Prostate gland (tissue), 2 donors: ENCODE measurements around the gene NR1D1. TPM values are rescaled to one million over a fixed set of nuclear protein-coding genes. Genes with fewer than 3 reads are reported as not detected.
A peak's percentile ranks its signal among the peaks of the same experiment; 100 is the strongest.

Experiments
- DNase-seq: peaks from one replicate; pipeline ENCODE4 v3.0.0-alpha.2; 2019; ENCODE audit warnings: low spot score
- H3K27ac ChIP-seq, 2 donors: fragments of 200-600 bp; sonication (generic); 2 replicates each; pipeline ENCODE4 v1.5.1; 2017 to 2019
- H3K27me3 ChIP-seq: fragments of 200-600 bp; sonication (generic); replicated peaks from 2 replicates; pipeline ENCODE4 v1.5.1; 2019; ENCODE audit not compliant: insufficient read depth
- H3K36me3 ChIP-seq, 2 donors: fragments of 200-600 bp; sonication (generic); 1 replicate in 1 of 2; 2 replicates in 1 of 2; pipeline versions ENCODE4 v1.5.1 to v1.8.1; 2017 to 2019
- H3K4me1 ChIP-seq: fragments of 200-600 bp; sonication (generic); replicated peaks from 2 replicates; pipeline ENCODE4 v1.5.1; 2019
- H3K4me3 ChIP-seq, 2 donors: fragments of 200-600 bp; sonication (generic); 2 replicates each; pipeline ENCODE4 v1.5.1; 2017 to 2019
- H3K9me3 ChIP-seq: fragments of 200-600 bp; sonication (generic); 2 replicates; pipeline ENCODE4 v1.5.1; 2017
- POLR2A ChIP-seq: fragments of 450-650 bp; IDR thresholded peaks from one replicate; pipeline ENCODE4 v1.6.1; 2016; ENCODE audit warnings: antibody characterized with exemption, mild to moderate bottlenecking
- POLR2AphosphoS5 ChIP-seq: sonication (generic); formaldehyde crosslinking; IDR thresholded peaks from one replicate; pipeline ENCODE4 v1.6.1; 2017; ENCODE audit warnings: antibody characterized with exemption
- WGBS: methylation state at CpG from one replicate; pipeline ENCODE4 v1.1.5; 2018; 5-methylcytosine and 5-hydroxymethylcytosine counted together
- intact Hi-C: fragments of 100-400 bp; cut with DNase I; formaldehyde crosslinking; loops from one replicate; pipeline ENCODE4 v1.14.2; 2022
- total RNA-seq, 2 donors: library from RNA; depleted of rRNA; stranded (reverse); fragments of >200 nt; gene quantifications; one replicate each; pipeline ENCODE4 v1.1.0, GENCODE V29; 2016
- TF ChIP-seq, protein P1 (sequence below), 4 experiments: fragments of 200-600 bp in 2 of 4; fragments of 450-650 bp in 2 of 4; sonication (generic) in 2 of 4; IDR thresholded peaks; 1 replicate in 3 of 4; 2 replicates in 1 of 4; pipeline ENCODE4 v1.5.1; 2016 to 2019; ENCODE audit warnings: antibody characterized with exemption in 4 of 4, mild to moderate bottlenecking in 2 of 4, moderate library complexity in 2 of 4

NR1D1 gene
- total RNA-seq, 2 donors from 2014 or later = 10.7 to 35.2 TPM

DNA sequence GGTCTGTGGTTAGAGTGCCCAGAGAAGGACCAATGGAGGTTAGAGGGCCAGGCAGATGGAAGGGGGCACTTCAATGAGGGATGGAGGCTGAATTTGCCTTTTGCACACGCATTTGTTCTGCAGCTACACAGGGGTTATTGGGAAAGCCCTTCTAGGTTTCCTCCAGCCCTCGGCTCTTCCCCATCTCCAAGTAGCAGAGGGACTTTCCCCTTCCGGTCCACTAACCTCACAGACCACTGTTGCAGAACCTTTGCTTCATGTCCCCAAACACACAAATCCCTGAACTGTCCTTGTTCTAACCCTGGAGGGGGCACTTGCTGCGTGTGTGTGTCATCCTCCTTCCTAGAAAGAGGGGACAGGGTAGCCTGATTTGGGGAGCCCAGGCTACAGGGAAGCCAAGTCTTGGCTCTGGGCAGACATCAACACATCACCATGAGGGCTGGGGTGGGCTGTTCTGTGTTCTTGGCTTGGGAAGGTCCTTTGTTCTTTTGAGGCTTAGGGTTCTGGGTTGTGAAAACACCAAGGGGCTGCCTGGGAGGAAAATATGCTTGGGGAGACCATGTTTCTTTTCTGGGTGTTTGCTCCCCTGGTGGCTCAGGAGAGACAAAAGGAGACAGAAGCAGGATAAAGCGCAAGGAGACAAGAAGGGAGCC, 7.3 kb upstream of the NR1D1 start:
- DNase-seq = no peak
- H3K9me3 ChIP-seq = no peaks in the 10 kb centered on the region
- H3K27ac ChIP-seq = peak overlapping the region; percentile 88 to 97
- TF ChIP-seq, protein P1, sequence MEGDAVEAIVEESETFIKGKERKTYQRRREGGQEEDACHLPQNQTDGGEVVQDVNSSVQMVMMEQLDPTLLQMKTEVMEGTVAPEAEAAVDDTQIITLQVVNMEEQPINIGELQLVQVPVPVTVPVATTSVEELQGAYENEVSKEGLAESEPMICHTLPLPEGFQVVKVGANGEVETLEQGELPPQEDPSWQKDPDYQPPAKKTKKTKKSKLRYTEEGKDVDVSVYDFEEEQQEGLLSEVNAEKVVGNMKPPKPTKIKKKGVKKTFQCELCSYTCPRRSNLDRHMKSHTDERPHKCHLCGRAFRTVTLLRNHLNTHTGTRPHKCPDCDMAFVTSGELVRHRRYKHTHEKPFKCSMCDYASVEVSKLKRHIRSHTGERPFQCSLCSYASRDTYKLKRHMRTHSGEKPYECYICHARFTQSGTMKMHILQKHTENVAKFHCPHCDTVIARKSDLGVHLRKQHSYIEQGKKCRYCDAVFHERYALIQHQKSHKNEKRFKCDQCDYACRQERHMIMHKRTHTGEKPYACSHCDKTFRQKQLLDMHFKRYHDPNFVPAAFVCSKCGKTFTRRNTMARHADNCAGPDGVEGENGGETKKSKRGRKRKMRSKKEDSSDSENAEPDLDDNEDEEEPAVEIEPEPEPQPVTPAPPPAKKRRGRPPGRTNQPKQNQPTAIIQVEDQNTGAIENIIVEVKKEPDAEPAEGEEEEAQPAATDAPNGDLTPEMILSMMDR (IDR thresholded peaks at IDR 0.05) = no peak
- TF ChIP-seq POLR2A = no peak
- no peak for TF ChIP-seq POLR2AphosphoS5
- H3K36me3 ChIP-seq = no peaks in the 10 kb centered on the region
- peak overlapping the region in 1 of 2 donors; percentile 4 for H3K4me3 ChIP-seq
- WGBS = 47% methylated on average over 5 of the region's 5 CpGs
- intact Hi-C loops = no loop called here
- H3K27me3 ChIP-seq = no peaks in the 10 kb centered on the region
- peaks cover 29% of the 10 kb centered on the region for H3K4me1 ChIP-seq

DNA sequence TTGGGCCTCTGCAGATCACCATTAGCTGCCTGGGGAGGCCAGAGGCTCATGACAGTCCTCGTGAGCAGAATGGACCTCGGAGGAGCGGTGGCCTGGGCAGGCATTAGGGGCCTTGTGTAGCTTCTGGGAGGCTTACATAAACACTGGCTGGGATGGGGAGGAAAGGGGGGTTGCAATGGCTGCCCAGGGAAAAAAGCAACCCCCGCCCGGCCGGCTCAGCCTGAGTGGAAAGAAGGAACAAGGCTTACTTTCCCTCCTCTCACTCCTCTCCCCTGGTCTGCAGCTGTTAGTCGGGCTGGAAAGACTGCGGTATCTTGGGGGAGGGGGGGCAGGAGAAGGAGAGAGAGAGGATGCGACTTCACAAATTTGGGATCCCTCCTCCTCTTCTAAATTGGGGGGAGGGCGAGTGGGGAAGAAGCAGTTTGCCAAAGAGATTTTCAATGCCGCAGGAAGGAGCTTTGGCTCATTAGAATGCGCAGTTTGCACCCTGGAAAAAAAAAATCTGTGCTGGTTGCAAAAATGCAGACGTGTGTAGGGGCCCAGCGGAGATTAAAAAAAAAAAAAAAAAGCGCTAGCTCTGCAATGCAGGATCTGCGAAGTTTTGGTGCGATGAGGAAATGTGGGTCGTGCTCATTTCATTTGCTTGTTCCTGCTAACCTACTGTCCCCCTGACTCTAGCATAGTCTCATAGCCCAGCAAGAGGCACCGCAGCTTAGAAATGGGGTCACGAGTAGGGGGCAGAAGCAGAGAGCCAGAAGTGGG, 6.6 kb upstream of the NR1D1 start:
- 47% methylated on average over 20 of the region's 20 CpGs for WGBS
- peaks cover 22% of the 10 kb centered on the region for H3K4me1 ChIP-seq
- TF ChIP-seq POLR2AphosphoS5 = no peak
- TF ChIP-seq POLR2A = no peak
- TF ChIP-seq, protein P1 (IDR thresholded peaks at IDR 0.05) = no peak
- no peaks in the 10 kb centered on the region for H3K9me3 ChIP-seq
- intact Hi-C loops = no loop called here
- H3K4me3 ChIP-seq = no peak overlapping the region
- H3K27ac ChIP-seq = peak overlapping the region; percentile 88 to 97
- no peak for DNase-seq
- H3K36me3 ChIP-seq = no peaks in the 10 kb centered on the region
- no peaks in the 10 kb centered on the region for H3K27me3 ChIP-seq

DNA sequence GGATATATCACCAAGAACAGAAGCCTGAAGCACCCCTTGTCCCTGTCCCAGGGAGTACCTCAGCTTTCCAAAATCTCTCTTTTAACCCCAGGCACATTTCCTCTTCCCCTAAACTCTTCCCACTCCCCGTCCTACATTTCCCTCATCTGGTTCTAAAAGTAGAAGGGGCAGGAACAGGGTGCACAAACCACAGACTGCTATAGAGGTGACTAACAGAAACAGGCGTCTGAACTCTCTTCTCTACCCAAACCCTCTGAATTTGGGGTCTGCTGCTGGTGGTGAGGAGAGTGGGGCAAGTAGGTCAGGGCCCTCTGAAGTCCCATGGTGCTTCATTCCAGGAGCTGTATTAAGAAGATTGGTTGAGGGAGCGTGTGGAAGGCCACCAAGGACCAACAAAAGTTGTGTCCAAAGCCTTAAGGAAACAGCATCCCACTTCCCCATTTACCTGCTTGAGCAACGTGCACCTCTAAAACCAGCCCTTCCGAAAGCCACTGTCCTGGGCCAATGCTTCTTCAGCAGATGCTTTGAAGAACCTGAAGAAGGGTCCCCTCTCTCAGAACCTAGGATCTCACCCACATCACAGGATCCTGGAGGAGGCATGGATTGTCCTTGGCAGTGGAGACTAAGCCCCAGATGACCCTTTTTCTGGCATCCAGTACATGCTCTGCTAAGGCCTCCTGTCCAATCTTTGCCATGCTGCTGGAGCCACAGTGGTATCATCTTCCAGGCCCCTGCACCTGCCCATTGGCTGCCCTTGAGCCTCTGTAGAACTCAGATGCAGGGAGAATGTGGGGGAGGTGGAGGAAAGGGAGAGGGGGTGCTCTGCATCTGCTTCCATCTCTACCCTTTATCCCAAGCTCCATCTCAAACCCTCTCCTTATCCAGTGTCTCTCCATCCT, 5.7 kb upstream of the NR1D1 start:
- TF ChIP-seq, protein P1 (IDR thresholded peaks at IDR 0.05) = no peak
- TF ChIP-seq POLR2A = no peak
- Histone ChIP-seq H3K27ac (peak overlapping the region; percentile 88 to 97), H3K27me3 (no peaks in the 10 kb centered on the region), H3K36me3 (no peaks in the 10 kb centered on the region), H3K4me1 (peaks cover 19% of the 10 kb centered on the region), H3K4me3 (no peak overlapping the region), H3K9me3 (no peaks in the 10 kb centered on the region)
- WGBS = 77% methylated on average over 5 of the region's 5 CpGs
- no peak for DNase-seq
- intact Hi-C loops = no loop called here

DNA sequence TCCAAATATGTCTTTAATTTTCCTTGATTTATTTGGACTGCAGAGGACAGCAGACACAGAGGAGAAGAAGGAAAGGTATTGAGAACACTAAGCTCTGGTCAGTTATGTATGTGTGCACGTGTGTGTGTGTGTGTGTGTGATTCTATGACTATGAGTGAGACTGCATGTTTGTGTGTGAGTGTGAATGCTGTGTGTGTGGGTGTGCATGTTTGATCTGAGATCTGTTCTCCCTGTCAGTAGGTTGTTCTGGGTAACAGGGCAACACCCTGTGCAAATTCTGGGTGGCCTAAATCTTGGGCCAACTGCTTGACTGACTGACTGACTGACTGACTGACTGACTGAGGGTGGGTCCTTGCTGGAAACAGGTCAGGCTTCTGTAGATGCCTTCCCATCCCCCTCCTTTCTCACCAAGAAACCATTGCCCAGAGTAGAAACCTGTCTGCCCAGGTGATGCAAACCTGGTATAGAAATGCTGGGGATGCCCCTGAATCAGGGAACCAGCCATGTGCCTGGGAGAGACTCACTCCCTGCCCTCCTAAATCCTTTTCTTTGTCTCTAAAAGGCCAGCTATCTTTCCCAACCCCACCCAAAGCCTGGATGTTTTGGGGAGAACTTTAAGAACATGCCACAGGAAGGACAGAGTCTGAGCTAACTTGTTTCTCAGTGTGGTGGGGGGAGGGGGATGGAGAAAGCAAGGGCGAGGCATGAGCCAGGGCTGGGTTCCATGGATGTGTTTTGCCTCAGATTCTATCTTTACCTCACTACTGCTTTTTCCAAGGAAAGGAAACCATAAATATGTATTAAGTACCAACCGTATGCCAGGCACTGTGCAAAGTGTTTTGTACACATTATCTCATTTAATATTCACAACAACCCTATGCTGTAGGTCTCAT, 4.5 kb upstream of the NR1D1 start:
- no peaks in the 10 kb centered on the region for H3K27me3 ChIP-seq
- TF ChIP-seq, protein P1 (IDR thresholded peaks at IDR 0.05) = peak in 1 of 4 experiments; percentile 6
- TF ChIP-seq POLR2AphosphoS5 (peak; percentile 37), POLR2A (peak; percentile 46)
- peak overlapping the region; percentile 88 to 97 for H3K27ac ChIP-seq
- peak; percentile 54 for DNase-seq
- no peaks in the 10 kb centered on the region for H3K9me3 ChIP-seq
- H3K4me1 ChIP-seq = peaks cover 15% of the 10 kb centered on the region
- intact Hi-C loops = no loop called here
- no peaks in the 10 kb centered on the region for H3K36me3 ChIP-seq
- no peak overlapping the region for H3K4me3 ChIP-seq
- 35% methylated on average over 3 of the region's 3 CpGs for WGBS
